PC-3 (cell line): ENCODE measurements around the gene TCEAL6.

Experiments used
- CTCF ChIP-seq: fragments of 300-600 bp; sonication (generic); conservative IDR thresholded peaks from 2 replicates; pipeline ENCODE4 v1.5.1; 2017; ENCODE audit warnings: antibody characterized with exemption, low read depth, mild to moderate bottlenecking, low read length
- EZH2 ChIP-seq: fragments of 300-600 bp; sonication (generic); IDR thresholded peaks from one replicate; pipeline ENCODE4 v1.6.1; 2017; ENCODE audit warnings: antibody characterized with exemption, mild to moderate bottlenecking, low read length; ENCODE audit not compliant: unreplicated experiment

GRCh38 chrX:102138064-102138463 is 4.2 kb downstream of the TCEAL6 start:
- no peak for TF ChIP-seq CTCF
- no peak for TF ChIP-seq EZH2
